ENCODE results near the gene LCE3D.

Gene LCE3D

GRCh38 chr1:152580433-152580832 lies at the start of gene LCE3D:
Gene LCE3D (minus strand): TSS chr1:152580516. CDS start chr1:152579936, 580 bp downstream.
- H3K4me3 ChIP-seq (ENCODE audit: low read length) = no peak within 1 kb of the TSS
- DNase-seq (ENCODE audit: low read depth) = no peak
- TF ChIP-seq CTCF (conservative IDR thresholded peaks at IDR 0.05; ENCODE audit: low read depth, low read length) = no peak

GRCh38 chr1:152626744-152627143 lies 46.4 kb upstream of the LCE3D start:
- DNase-seq (ENCODE audit: low read depth) = no peak
- no peak for TF ChIP-seq CTCF (conservative IDR thresholded peaks at IDR 0.05; ENCODE audit: low read depth, low read length)
- no peak overlapping the region for H3K4me3 ChIP-seq (ENCODE audit: low read length)

- H3K4me3 ChIP-seq (ENCODE audit: low read length) = no peak overlapping the region
- no peak for TF ChIP-seq CTCF (conservative IDR thresholded peaks at IDR 0.05; ENCODE audit: low read depth, low read length)
- DNase-seq (ENCODE audit: low read depth) = no peak
Measured at GRCh38 chr1:152623203-152623844, 43.0 kb upstream of the LCE3D start.

- no peak for TF ChIP-seq CTCF (conservative IDR thresholded peaks at IDR 0.05; ENCODE audit: low read depth, low read length)
- no peak within 1 kb of the TSS for H3K4me3 ChIP-seq (ENCODE audit: low read length)
- no peak for DNase-seq (ENCODE audit: low read depth)
Measured at GRCh38 chr1:152622803-152623202, 42.5 kb upstream of the LCE3D start, which contains the start of gene LCE3A. Gene LCE3A (minus strand): TSS chr1:152623103. CDS start chr1:152623103, 0 bp downstream.

GRCh38 chr1:152621993-152622392 lies 41.7 kb upstream of the LCE3D start:
- no peak for TF ChIP-seq CTCF (conservative IDR thresholded peaks at IDR 0.05; ENCODE audit: low read depth, low read length)
- no peak for DNase-seq (ENCODE audit: low read depth)
- no peak overlapping the region for H3K4me3 ChIP-seq (ENCODE audit: low read length)

GRCh38 chr1:152613511-152613910 lies 33.2 kb upstream of the LCE3D start, which contains the start of gene LCE3B:
Gene LCE3B (plus strand): TSS chr1:152613811. CDS start chr1:152613811, 0 bp downstream.
- no peak within 1 kb of the TSS for H3K4me3 ChIP-seq (ENCODE audit: low read length)
- no peak for TF ChIP-seq CTCF (conservative IDR thresholded peaks at IDR 0.05; ENCODE audit: low read depth, low read length)
- no peak for DNase-seq (ENCODE audit: low read depth)

GRCh38 chr1:152599934-152600333 lies 19.6 kb upstream of the LCE3D start, which contains the start of gene LCE3C:
Gene LCE3C (plus strand): TSS chr1:152600234. CDS start chr1:152600732, 498 bp downstream.
- no peak for DNase-seq (ENCODE audit: low read depth)
- no peak for TF ChIP-seq CTCF (conservative IDR thresholded peaks at IDR 0.05; ENCODE audit: low read depth, low read length)
- H3K4me3 ChIP-seq (ENCODE audit: low read length) = no peak within 1 kb of the TSS

All from retinal pigment epithelial cell (primary cell).